WTC11 (cell line): Measurements from ENCODE around the gene GAS6. TPM values are rescaled to one million over a fixed set of nuclear protein-coding genes. Genes with fewer than 3 reads are reported as not detected.

Experiments used
- ATAC-seq: fragments of 200-7000 bp; cut with Tn5 transposase; 2 replicates; pipeline ENCODE4 v1.10.0; 2021; ENCODE audit warnings: mild to moderate bottlenecking, moderate library complexity
- CTCF ChIA-PET: fragments of 300-600 bp; sonication (Branson Sonifier 250); formaldehyde crosslinking; loops from one replicate; lab custom pipeline; 2021; ENCODE audit warnings: antibody characterized with exemption; lab: Charles Lee
- POLR2A ChIA-PET: fragments of 350-600 bp; sonication (Branson Sonifier 250); formaldehyde crosslinking; loops from one replicate; lab custom pipeline; 2021; ENCODE audit warnings: antibody characterized with exemption; lab: Charles Lee
- DNase-seq: peaks from one replicate; pipeline ENCODE4 v3.0.0; 2021; ENCODE audit warnings: low spot score
- H3K27ac Mint-ChIP-seq: 2 replicates; pipeline ENCODE4 v1.8.0; 2021; ENCODE audit warnings: mixed read lengths
- H3K27me3 Mint-ChIP-seq: 2 replicates; pipeline ENCODE4 v1.8.0; 2021; ENCODE audit warnings: low read depth, mild to moderate bottlenecking, moderate library complexity, mixed read lengths
- H3K36me3 Mint-ChIP-seq: 2 replicates; pipeline ENCODE4 v1.8.0; 2021; ENCODE audit warnings: mixed read lengths
- H3K4me1 Mint-ChIP-seq: 2 replicates; pipeline ENCODE4 v1.8.0; 2022; ENCODE audit warnings: mixed read lengths
- H3K4me3 Mint-ChIP-seq: 2 replicates; pipeline ENCODE4 v1.8.0; 2021; ENCODE audit warnings: mild to moderate bottlenecking, moderate library complexity, mixed read lengths
- H3K9me3 Mint-ChIP-seq: 2 replicates; pipeline ENCODE4 v1.8.0; 2021; ENCODE audit warnings: mixed read lengths
- ARID4B ChIP-seq: sonication (generic); formaldehyde crosslinking; IDR thresholded peaks from 2 replicates; pipeline ENCODE4 v1.8.0; 2023; ENCODE audit warnings: missing genetic modification reagents, mild to moderate bottlenecking, borderline replicate concordance
- ATF3 ChIP-seq: sonication (generic); formaldehyde crosslinking; conservative IDR thresholded peaks from 2 replicates; pipeline ENCODE4 v1.8.1; 2022; ENCODE audit warnings: mild to moderate bottlenecking, missing genetic modification reagents
- ATF6 ChIP-seq: sonication (generic); formaldehyde crosslinking; IDR thresholded peaks from 2 replicates; pipeline ENCODE4 v1.8.1; 2023; ENCODE audit warnings: mild to moderate bottlenecking, missing genetic modification reagents
- CDX4 ChIP-seq: fragments of 250-450 bp; sonication (Bioruptor Pico); IDR thresholded peaks from 2 replicates; pipeline ENCODE4 v1.9.0; 2021; ENCODE audit warnings: moderate library complexity, mild to moderate bottlenecking, inconsistent platforms, borderline replicate concordance
- CREB1 ChIP-seq: sonication (generic); formaldehyde crosslinking; IDR thresholded peaks from 2 replicates; pipeline ENCODE4 v1.8.0; 2023; ENCODE audit warnings: mild to moderate bottlenecking, missing genetic modification reagents
- CREM ChIP-seq: sonication (generic); formaldehyde crosslinking; IDR thresholded peaks from 2 replicates; pipeline ENCODE4 v1.8.1; 2022; ENCODE audit warnings: mild to moderate bottlenecking, missing genetic modification reagents, moderate library complexity
- E2F1 ChIP-seq: sonication (generic); formaldehyde crosslinking; IDR thresholded peaks from 2 replicates; pipeline ENCODE4 v1.8.0; 2022; ENCODE audit warnings: mild to moderate bottlenecking, missing genetic modification reagents
- E2F4 ChIP-seq: sonication (generic); formaldehyde crosslinking; IDR thresholded peaks from 2 replicates; pipeline ENCODE4 v1.8.1; 2022; ENCODE audit warnings: low read depth, mild to moderate bottlenecking, moderate library complexity, missing genetic modification reagents, borderline replicate concordance
- E2F5 ChIP-seq: sonication (generic); formaldehyde crosslinking; IDR thresholded peaks from 2 replicates; pipeline ENCODE4 v1.8.1; 2022; ENCODE audit warnings: mild to moderate bottlenecking, moderate library complexity, missing genetic modification reagents
- HMGA2 ChIP-seq: fragments of 250-450 bp; sonication (Bioruptor Pico); IDR thresholded peaks from 2 replicates; pipeline ENCODE4 v1.4.0; 2021; ENCODE audit warnings: mild to moderate bottlenecking, moderate library complexity
- JAZF1 ChIP-seq: fragments of 250-450 bp; sonication (Bioruptor Pico); IDR thresholded peaks from 2 replicates; pipeline ENCODE4 v1.9.0; 2021; ENCODE audit warnings: moderate library complexity, mild to moderate bottlenecking, inconsistent platforms
- KAT7 ChIP-seq: sonication (generic); formaldehyde crosslinking; IDR thresholded peaks from 2 replicates; pipeline ENCODE4 v1.8.1; 2023; ENCODE audit warnings: missing genetic modification reagents, mild to moderate bottlenecking, borderline replicate concordance
- STAT6 ChIP-seq: sonication (generic); formaldehyde crosslinking; conservative IDR thresholded peaks from 2 replicates; pipeline ENCODE4 v1.8.1; 2023; ENCODE audit warnings: mild to moderate bottlenecking, low read depth, missing genetic modification reagents, moderate library complexity
- TEAD1 ChIP-seq: sonication (generic); formaldehyde crosslinking; IDR thresholded peaks from 2 replicates; pipeline ENCODE4 v1.8.0; 2022; ENCODE audit warnings: mild to moderate bottlenecking, missing genetic modification reagents
- TP53 ChIP-seq: sonication (generic); formaldehyde crosslinking; IDR thresholded peaks from 2 replicates; pipeline ENCODE4 v1.8.1; 2023; ENCODE audit warnings: mild to moderate bottlenecking, missing genetic modification reagents
- ZBTB43 ChIP-seq: sonication (generic); formaldehyde crosslinking; IDR thresholded peaks from 2 replicates; pipeline ENCODE4 v1.8.1; 2023; ENCODE audit warnings: mild to moderate bottlenecking, missing genetic modification reagents
- ZNF138 ChIP-seq: sonication (generic); formaldehyde crosslinking; conservative IDR thresholded peaks from 2 replicates; pipeline ENCODE4 v1.8.1; 2022; ENCODE audit warnings: mild to moderate bottlenecking, moderate library complexity, missing genetic modification reagents
- ZNF416 ChIP-seq: fragments of 250-450 bp; sonication (Bioruptor Pico); IDR thresholded peaks from 2 replicates; pipeline ENCODE4 v1.9.0; 2021; ENCODE audit warnings: mild to moderate bottlenecking, inconsistent platforms
- total RNA-seq: library from RNA; stranded (reverse); gene quantifications from 3 replicates; pipeline ENCODE4 v1.2.3, GENCODE V29; 2021

GAS6 gene
- total RNA-seq, 1 experiment from 2014 or later = 29.4 TPM

GRCh38 chr13:113783966-113784644 lies 79.8 kb downstream of the GAS6 start (continued):
- TF ChIP-seq ARID4B (CRISPR knock-in tag) (no peak), E2F4 (no peak), CDX4 (CRISPR knock-in tag) (no peak)

GRCh38 chr13:113783200-113783881 lies 80.5 kb downstream of the GAS6 start:
- ChIA-PET CTCF (no interaction called here), POLR2A (no interaction called here)
- Mint-ChIP-seq H3K27ac (no peak overlapping the region), H3K4me3 (no peak overlapping the region), H3K4me1 (peaks cover 10% of the 10 kb centered on the region), H3K9me3 (no peaks in the 10 kb centered on the region; the same call in none of the 2 replicates), H3K36me3 (peaks cover 20% of the 10 kb centered on the region), H3K27me3 (peaks cover 5% of the 10 kb centered on the region)
- DNase-seq (no peak), ATAC-seq (no peak)
- no peak for TF ChIP-seq CREB1 (CRISPR knock-in tag)
- no peak for TF ChIP-seq JAZF1
- TF ChIP-seq ZNF138 (CRISPR knock-in tag) = no peak
- TF ChIP-seq ZNF416 (CRISPR knock-in tag) = no peak
- TF ChIP-seq ZBTB43 (CRISPR knock-in tag) = no peak
- no peak for TF ChIP-seq CDX4 (CRISPR knock-in tag)
- no peak for TF ChIP-seq KAT7 (CRISPR knock-in tag)
- TF ChIP-seq ATF3 (CRISPR knock-in tag) = no peak
- no peak for TF ChIP-seq CREM (CRISPR knock-in tag)
- TF ChIP-seq TEAD1 = no peak
- TF ChIP-seq HMGA2 (CRISPR knock-in tag) = no peak
- TF ChIP-seq E2F1 (CRISPR knock-in tag) = no peak
- TF ChIP-seq STAT6 (CRISPR knock-in tag) = no peak
- TF ChIP-seq E2F5 (CRISPR knock-in tag) = no peak
- no peak for TF ChIP-seq TP53 (CRISPR knock-in tag)
- TF ChIP-seq ATF6 (CRISPR knock-in tag) = no peak
